ENCODE data around the gene TMEM82.

Gene TMEM82

GRCh38 chr1:15703562-15703961 is 38.7 kb upstream of the TMEM82 start:
- Histone ChIP-seq H2AFZ (ENCODE audit: low read length) (no peak overlapping the region), H3K27ac (ENCODE audit: low read depth, low read length, poor library complexity, severe bottlenecking) (no peak overlapping the region), H4K20me1 (ENCODE audit: insufficient read depth, low read length) (no peaks in the 10 kb centered on the region), H3K4me1 (ENCODE audit: insufficient read depth, low read length, severe bottlenecking) (peaks cover 9% of the 10 kb centered on the region), H3K27me3 (ENCODE audit: insufficient read depth, low read length) (no peaks in the 10 kb centered on the region), H3K9ac (ENCODE audit: low read length) (no peak overlapping the region), H3K36me3 (ENCODE audit: insufficient read depth, low read length) (no peaks in the 10 kb centered on the region; the same call in 1 of the 2 replicates), H3K79me2 (ENCODE audit: insufficient read depth, low read length) (peaks cover 5% of the 10 kb centered on the region; the same call in 1 of the 2 replicates), H3K9me3 (ENCODE audit: low read length) (no peaks in the 10 kb centered on the region), H3K4me3 (ENCODE audit: low read depth, low read length, poor library complexity, severe bottlenecking) (no peak overlapping the region), H3K4me2 (ENCODE audit: low read length) (no peak overlapping the region), H3F3A (ENCODE audit: insufficient read depth, low read length) (no peaks in the 10 kb centered on the region), H3K9me2 (ENCODE audit: low read depth, low read length) (no peaks in the 10 kb centered on the region)
- TF ChIP-seq EZH2 (IDR thresholded peaks at IDR 0.05; ENCODE audit: borderline replicate concordance, low read length), result no peak
- no peak for TF ChIP-seq CTCF (IDR thresholded peaks at IDR 0.05; ENCODE audit: low read length)

- Histone ChIP-seq H3K4me2 (ENCODE audit: low read length) (no peak overlapping the region), H3K4me3 (ENCODE audit: low read depth, low read length, poor library complexity, severe bottlenecking) (no peak overlapping the region), H3F3A (ENCODE audit: insufficient read depth, low read length) (no peaks in the 10 kb centered on the region), H3K36me3 (ENCODE audit: insufficient read depth, low read length) (no peaks in the 10 kb centered on the region; the same call in 1 of the 2 replicates), H3K4me1 (ENCODE audit: insufficient read depth, low read length, severe bottlenecking) (peaks cover 8% of the 10 kb centered on the region), H3K27me3 (ENCODE audit: insufficient read depth, low read length) (no peaks in the 10 kb centered on the region), H4K20me1 (ENCODE audit: insufficient read depth, low read length) (no peaks in the 10 kb centered on the region), H3K27ac (ENCODE audit: low read depth, low read length, poor library complexity, severe bottlenecking) (no peak overlapping the region), H3K9ac (ENCODE audit: low read length) (no peak overlapping the region), H2AFZ (ENCODE audit: low read length) (no peak overlapping the region), H3K9me3 (ENCODE audit: low read length) (no peaks in the 10 kb centered on the region), H3K79me2 (ENCODE audit: insufficient read depth, low read length) (peaks cover 3% of the 10 kb centered on the region; the same call in 1 of the 2 replicates), H3K9me2 (ENCODE audit: low read depth, low read length) (no peaks in the 10 kb centered on the region)
- TF ChIP-seq EZH2 (IDR thresholded peaks at IDR 0.05; ENCODE audit: borderline replicate concordance, low read length) (no peak), CTCF (IDR thresholded peaks at IDR 0.05; ENCODE audit: low read length) (no peak)
Measured at GRCh38 chr1:15704526-15705183, 37.6 kb upstream of the TMEM82 start.

DNA sequence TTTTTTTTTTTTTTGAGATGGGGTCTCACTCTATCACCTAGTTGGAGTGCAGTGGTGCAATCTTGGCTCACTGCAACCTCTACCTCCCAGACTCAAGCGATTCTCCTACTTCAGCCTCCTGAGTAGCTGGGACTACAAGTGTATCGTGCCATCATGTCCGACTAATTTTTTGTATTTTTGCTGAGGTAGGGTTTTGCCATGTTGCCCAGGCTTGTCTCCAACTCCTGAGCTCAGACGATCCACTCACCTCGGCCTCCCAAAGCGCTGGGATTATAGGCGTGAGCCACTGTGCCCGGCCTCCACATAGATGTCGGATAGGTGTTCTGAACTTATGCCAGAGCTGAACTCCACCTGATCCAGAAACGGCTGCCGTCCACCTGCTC is 37.1 kb upstream of the TMEM82 start:
- Histone ChIP-seq H3K9ac (ENCODE audit: low read length) (no peak overlapping the region), H3K79me2 (ENCODE audit: insufficient read depth, low read length) (no peaks in the 10 kb centered on the region), H4K20me1 (ENCODE audit: insufficient read depth, low read length) (no peaks in the 10 kb centered on the region), H2AFZ (ENCODE audit: low read length) (no peak overlapping the region), H3K9me3 (ENCODE audit: low read length) (no peaks in the 10 kb centered on the region), H3K27me3 (ENCODE audit: insufficient read depth, low read length) (no peaks in the 10 kb centered on the region), H3K4me1 (ENCODE audit: insufficient read depth, low read length, severe bottlenecking) (peaks cover 3% of the 10 kb centered on the region), H3K27ac (ENCODE audit: low read depth, low read length, poor library complexity, severe bottlenecking) (no peak overlapping the region), H3K36me3 (ENCODE audit: insufficient read depth, low read length) (no peaks in the 10 kb centered on the region; the same call in 1 of the 2 replicates), H3F3A (ENCODE audit: insufficient read depth, low read length) (no peaks in the 10 kb centered on the region), H3K4me3 (ENCODE audit: low read depth, low read length, poor library complexity, severe bottlenecking) (no peak overlapping the region), H3K9me2 (ENCODE audit: low read depth, low read length) (no peaks in the 10 kb centered on the region), H3K4me2 (ENCODE audit: low read length) (no peak overlapping the region)
- TF ChIP-seq EZH2 (IDR thresholded peaks at IDR 0.05; ENCODE audit: borderline replicate concordance, low read length), result no peak
- no peak for TF ChIP-seq CTCF (IDR thresholded peaks at IDR 0.05; ENCODE audit: low read length)

All from OCI-LY1 (cell line).